Endodermal cell (in vitro differentiated cells): Measurements from ENCODE around the gene RUNX2. TPM values are rescaled to one million over a fixed set of nuclear protein-coding genes. Genes with fewer than 3 reads are reported as not detected.

Experiments used
- DNase-seq: peaks from one replicate; pipeline ENCODE4 v3.0.0-alpha.2; 2017
- H3K27ac ChIP-seq: 2 replicates; pipeline ENCODE4 v1.5.1; 2013; ENCODE audit warnings: mild to moderate bottlenecking, low read depth, low read length, moderate library complexity
- H3K27me3 ChIP-seq: 2 replicates; pipeline ENCODE4 v1.6.1; 2013; ENCODE audit warnings: mild to moderate bottlenecking, low read length, moderate library complexity; ENCODE audit not compliant: insufficient read depth, control insufficient read depth, poor library complexity, severe bottlenecking
- H3K36me3 ChIP-seq: 2 replicates; pipeline ENCODE4 v1.7.0; 2013; ENCODE audit warnings: mild to moderate bottlenecking, low read length, moderate library complexity; ENCODE audit not compliant: control insufficient read depth, insufficient read depth
- H3K4me1 ChIP-seq: one replicate; pipeline ENCODE4 v1.7.0; 2013; ENCODE audit warnings: low read length; ENCODE audit not compliant: control insufficient read depth, insufficient read depth
- H3K4me3 ChIP-seq: 2 replicates; pipeline ENCODE4 v1.5.1; 2013; ENCODE audit warnings: mild to moderate bottlenecking, low read length, moderate library complexity
- H3K9ac ChIP-seq: 2 replicates; pipeline ENCODE4 v1.6.1; 2013; ENCODE audit warnings: mild to moderate bottlenecking, low read length, moderate library complexity; ENCODE audit not compliant: poor library complexity, severe bottlenecking; ENCODE audit errors: extremely low read depth
- H3K9me3 ChIP-seq: 2 replicates; pipeline ENCODE4 v1.6.1; 2013; ENCODE audit warnings: mild to moderate bottlenecking, low read length, moderate library complexity; ENCODE audit not compliant: control insufficient read depth
- H3K27ac Mint-ChIP-seq: 2 replicates; pipeline ENCODE4 v1.8.0; 2020; ENCODE audit warnings: mixed read lengths
- H3K27me3 Mint-ChIP-seq: 2 replicates; pipeline ENCODE4 v1.8.0; 2021; ENCODE audit warnings: mild to moderate bottlenecking, mixed read lengths; ENCODE audit not compliant: insufficient read depth
- H3K36me3 Mint-ChIP-seq: 2 replicates; pipeline ENCODE4 v1.8.0; 2020; ENCODE audit warnings: low read depth, mixed read lengths
- H3K4me1 Mint-ChIP-seq: 2 replicates; pipeline ENCODE4 v1.8.0; 2020; ENCODE audit warnings: mixed read lengths
- H3K4me3 Mint-ChIP-seq: 2 replicates; pipeline ENCODE4 v1.8.0; 2020; ENCODE audit warnings: mild to moderate bottlenecking, moderate library complexity, mixed read lengths
- H3K9me3 Mint-ChIP-seq: 2 replicates; pipeline ENCODE4 v1.8.0; 2020; ENCODE audit warnings: mild to moderate bottlenecking, mixed read lengths
- CTCF ChIP-seq: fragments of 200-600 bp; sonication (generic); conservative IDR thresholded peaks from 2 replicates; pipeline ENCODE4 v1.5.0; 2021; ENCODE audit warnings: antibody characterized with exemption, mild to moderate bottlenecking
- WGBS, 2 experiments: methylation state at CpG; one replicate each; pipeline versions ENCODE4 v1.1.5 to v1.1.7; 2013; ENCODE audit warnings: missing lambda C conversion rate in 2 of 2, mixed read lengths in 1 of 2; ENCODE audit not compliant: insufficient coverage in 1 of 2, insufficient read length in 1 of 2; 5-methylcytosine and 5-hydroxymethylcytosine counted together
- total RNA-seq, 2 donors: library from RNA; stranded (reverse); fragmentation: NEBNext Ultra II Directional in 1 of 2; extraction: Animal tissue kit (Norgen Biotek cat#: 25700) in 1 of 2; gene quantifications; 2 replicates in 1 of 2; 3 replicates in 1 of 2; pipeline ENCODE4 v1.2.1, GENCODE V29; 2021

The RUNX2 gene
- total RNA-seq, 2 donors from 2014 or later = 0.18 to 0.26 TPM

GRCh38 chr6:45574885-45575284 is 246.8 kb downstream of the RUNX2 start:
- H3K36me3 Mint-ChIP-seq = no peaks in the 10 kb centered on the region
- H3K4me3 ChIP-seq = no peak overlapping the region
- no peak overlapping the region for H3K9ac ChIP-seq
- H3K4me1 Mint-ChIP-seq = no peaks in the 10 kb centered on the region
- 97 to 100% methylated on average over 1 of the region's 1 CpG for WGBS, 2 experiments
- DNase-seq = no peak
- no peaks in the 10 kb centered on the region for H3K9me3 ChIP-seq
- H3K4me3 Mint-ChIP-seq = no peak overlapping the region
- no peaks in the 10 kb centered on the region for H3K36me3 ChIP-seq
- no peaks in the 10 kb centered on the region for H3K27me3 ChIP-seq
- no peak overlapping the region for H3K27ac ChIP-seq
- TF ChIP-seq CTCF = no peak
- H3K9me3 Mint-ChIP-seq = no peaks in the 10 kb centered on the region
- peaks cover 3% of the 10 kb centered on the region for H3K27me3 Mint-ChIP-seq
- H3K4me1 ChIP-seq = no peaks in the 10 kb centered on the region
- no peak overlapping the region for H3K27ac Mint-ChIP-seq

- H3K4me1 ChIP-seq = no peaks in the 10 kb centered on the region
- no peak for DNase-seq
- no peak overlapping the region for H3K27ac Mint-ChIP-seq
- WGBS, 2 experiments = 92 to 94% methylated on average over 12 to 15 of the region's 15 CpGs
- no peaks in the 10 kb centered on the region for H3K9me3 ChIP-seq
- no peaks in the 10 kb centered on the region for H3K36me3 Mint-ChIP-seq
- no peak for TF ChIP-seq CTCF
- H3K9ac ChIP-seq = no peak overlapping the region
- no peaks in the 10 kb centered on the region for H3K36me3 ChIP-seq
- no peaks in the 10 kb centered on the region for H3K4me1 Mint-ChIP-seq
- H3K27me3 Mint-ChIP-seq = peaks cover 3% of the 10 kb centered on the region
- H3K4me3 Mint-ChIP-seq = no peak overlapping the region
- H3K27me3 ChIP-seq = no peaks in the 10 kb centered on the region
- no peak overlapping the region for H3K4me3 ChIP-seq
- peaks cover 4% of the 10 kb centered on the region for H3K9me3 Mint-ChIP-seq
- no peak overlapping the region for H3K27ac ChIP-seq
Observed at GRCh38 chr6:45576648-45577624, 248.8 kb downstream of the RUNX2 start.

- Histone ChIP-seq H3K4me3 (no peak overlapping the region), H3K4me1 (no peaks in the 10 kb centered on the region), H3K36me3 (no peaks in the 10 kb centered on the region), H3K9me3 (no peaks in the 10 kb centered on the region), H3K27ac (no peak overlapping the region), H3K9ac (no peak overlapping the region), H3K27me3 (no peaks in the 10 kb centered on the region)
- no peak overlapping the region for H3K27ac Mint-ChIP-seq
- TF ChIP-seq CTCF = no peak
- 93 to 94% methylated on average over 9 of the region's 9 CpGs for WGBS, 2 experiments
- H3K36me3 Mint-ChIP-seq = no peaks in the 10 kb centered on the region
- no peak for DNase-seq
- peaks cover 3% of the 10 kb centered on the region for H3K27me3 Mint-ChIP-seq
- no peak overlapping the region for H3K4me3 Mint-ChIP-seq
- H3K9me3 Mint-ChIP-seq = peaks cover 5% of the 10 kb centered on the region
- no peaks in the 10 kb centered on the region for H3K4me1 Mint-ChIP-seq
Observed at GRCh38 chr6:45577836-45578504, 249.8 kb downstream of the RUNX2 start.
